ENCODE results near the gene HMGN3. TPM values are rescaled to one million over a fixed set of nuclear protein-coding genes. Genes with fewer than 3 reads are reported as not detected.

Gene HMGN3
- total and polyA plus RNA-seq, 2 of the 13 experiments (the other 11 are each of a cell fraction or from before 2014, with no cell fraction given): 67.9 to 145 TPM

DNA sequence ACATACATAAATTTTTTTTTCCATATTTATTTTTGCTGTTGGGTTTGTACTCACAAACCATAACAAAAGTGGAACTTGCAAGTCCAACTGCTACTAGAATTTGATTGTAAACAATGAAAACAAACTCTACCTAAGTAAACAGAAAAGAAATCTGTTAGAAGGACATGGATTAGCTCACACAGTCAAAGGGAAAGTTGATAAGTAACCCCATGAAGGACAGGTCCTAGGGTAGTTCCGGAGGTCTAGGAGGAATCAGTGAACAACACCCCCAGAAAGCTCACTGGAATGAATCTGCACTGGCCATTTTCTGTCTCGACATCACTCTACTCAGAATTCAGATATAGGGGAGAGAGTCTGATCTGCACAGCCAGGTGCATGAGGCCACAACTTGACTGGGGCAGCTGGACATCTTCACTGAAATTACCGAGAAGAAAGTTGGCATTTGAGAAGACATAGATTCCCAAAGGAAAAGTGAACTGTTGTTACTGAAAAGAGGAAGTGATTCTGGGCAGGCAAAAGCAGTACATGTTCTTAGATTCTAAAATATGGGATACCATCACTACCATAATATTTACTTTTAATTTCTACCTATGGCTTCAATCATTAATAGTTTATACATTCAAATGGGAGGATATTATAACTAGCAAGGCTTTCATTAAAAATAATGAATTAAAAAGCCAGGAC is 76.4 kb downstream of the HMGN3 start (continued):
- no peak; the same call in 1 of the 2 replicates for TF ChIP-seq DPF2 (CRISPR knock-in tag; IDR thresholded peaks at IDR 0.05; ENCODE audit: borderline replicate concordance, low read depth)
- TF ChIP-seq ATM (IDR thresholded peaks at IDR 0.05; ENCODE audit: borderline replicate concordance): no peak
- no peak for TF ChIP-seq ZNF264 (CRISPR knock-in tag; IDR thresholded peaks at IDR 0.05)
- no peak for TF ChIP-seq ZNF121 (CRISPR knock-in tag; IDR thresholded peaks at IDR 0.05)
- TF ChIP-seq ONECUT2 (CRISPR knock-in tag; IDR thresholded peaks at IDR 0.05): no peak
- TF ChIP-seq, protein P1, sequence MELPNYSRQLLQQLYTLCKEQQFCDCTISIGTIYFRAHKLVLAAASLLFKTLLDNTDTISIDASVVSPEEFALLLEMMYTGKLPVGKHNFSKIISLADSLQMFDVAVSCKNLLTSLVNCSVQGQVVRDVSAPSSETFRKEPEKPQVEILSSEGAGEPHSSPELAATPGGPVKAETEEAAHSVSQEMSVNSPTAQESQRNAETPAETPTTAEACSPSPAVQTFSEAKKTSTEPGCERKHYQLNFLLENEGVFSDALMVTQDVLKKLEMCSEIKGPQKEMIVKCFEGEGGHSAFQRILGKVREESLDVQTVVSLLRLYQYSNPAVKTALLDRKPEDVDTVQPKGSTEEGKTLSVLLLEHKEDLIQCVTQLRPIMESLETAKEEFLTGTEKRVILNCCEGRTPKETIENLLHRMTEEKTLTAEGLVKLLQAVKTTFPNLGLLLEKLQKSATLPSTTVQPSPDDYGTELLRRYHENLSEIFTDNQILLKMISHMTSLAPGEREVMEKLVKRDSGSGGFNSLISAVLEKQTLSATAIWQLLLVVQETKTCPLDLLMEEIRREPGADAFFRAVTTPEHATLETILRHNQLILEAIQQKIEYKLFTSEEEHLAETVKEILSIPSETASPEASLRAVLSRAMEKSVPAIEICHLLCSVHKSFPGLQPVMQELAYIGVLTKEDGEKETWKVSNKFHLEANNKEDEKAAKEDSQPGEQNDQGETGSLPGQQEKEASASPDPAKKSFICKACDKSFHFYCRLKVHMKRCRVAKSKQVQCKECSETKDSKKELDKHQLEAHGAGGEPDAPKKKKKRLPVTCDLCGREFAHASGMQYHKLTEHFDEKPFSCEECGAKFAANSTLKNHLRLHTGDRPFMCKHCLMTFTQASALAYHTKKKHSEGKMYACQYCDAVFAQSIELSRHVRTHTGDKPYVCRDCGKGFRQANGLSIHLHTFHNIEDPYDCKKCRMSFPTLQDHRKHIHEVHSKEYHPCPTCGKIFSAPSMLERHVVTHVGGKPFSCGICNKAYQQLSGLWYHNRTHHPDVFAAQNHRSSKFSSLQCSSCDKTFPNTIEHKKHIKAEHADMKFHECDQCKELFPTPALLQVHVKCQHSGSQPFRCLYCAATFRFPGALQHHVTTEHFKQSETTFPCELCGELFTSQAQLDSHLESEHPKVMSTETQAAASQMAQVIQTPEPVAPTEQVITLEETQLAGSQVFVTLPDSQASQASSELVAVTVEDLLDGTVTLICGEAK (IDR thresholded peaks at IDR 0.05): no peak
- TF ChIP-seq, protein P1 (CRISPR knock-in tag; IDR thresholded peaks at IDR 0.05): no peak
- no peak for TF ChIP-seq CREM (IDR thresholded peaks at IDR 0.05)
- TF ChIP-seq CREM (CRISPR knock-in tag; IDR thresholded peaks at IDR 0.05): no peak
- no peak for TF ChIP-seq MYNN (CRISPR knock-in tag; IDR thresholded peaks at IDR 0.05; ENCODE audit: low read depth)
- no peak for TF ChIP-seq RCOR2 (CRISPR knock-in tag; IDR thresholded peaks at IDR 0.05)
- TF ChIP-seq SP4 (CRISPR knock-in tag; IDR thresholded peaks at IDR 0.05): no peak
- no peak for TF ChIP-seq ZSCAN30 (CRISPR knock-in tag; IDR thresholded peaks at IDR 0.05)
- TF ChIP-seq RORA (CRISPR knock-in tag; IDR thresholded peaks at IDR 0.05): no peak
- TF ChIP-seq ARHGAP35 (CRISPR knock-in tag; IDR thresholded peaks at IDR 0.05; ENCODE audit: borderline replicate concordance): no peak
- no peak for TF ChIP-seq SOX6 (IDR thresholded peaks at IDR 0.05)
- TF ChIP-seq SOX6 (CRISPR knock-in tag; IDR thresholded peaks at IDR 0.05): peak; percentile 73
- TF ChIP-seq, protein P2, sequence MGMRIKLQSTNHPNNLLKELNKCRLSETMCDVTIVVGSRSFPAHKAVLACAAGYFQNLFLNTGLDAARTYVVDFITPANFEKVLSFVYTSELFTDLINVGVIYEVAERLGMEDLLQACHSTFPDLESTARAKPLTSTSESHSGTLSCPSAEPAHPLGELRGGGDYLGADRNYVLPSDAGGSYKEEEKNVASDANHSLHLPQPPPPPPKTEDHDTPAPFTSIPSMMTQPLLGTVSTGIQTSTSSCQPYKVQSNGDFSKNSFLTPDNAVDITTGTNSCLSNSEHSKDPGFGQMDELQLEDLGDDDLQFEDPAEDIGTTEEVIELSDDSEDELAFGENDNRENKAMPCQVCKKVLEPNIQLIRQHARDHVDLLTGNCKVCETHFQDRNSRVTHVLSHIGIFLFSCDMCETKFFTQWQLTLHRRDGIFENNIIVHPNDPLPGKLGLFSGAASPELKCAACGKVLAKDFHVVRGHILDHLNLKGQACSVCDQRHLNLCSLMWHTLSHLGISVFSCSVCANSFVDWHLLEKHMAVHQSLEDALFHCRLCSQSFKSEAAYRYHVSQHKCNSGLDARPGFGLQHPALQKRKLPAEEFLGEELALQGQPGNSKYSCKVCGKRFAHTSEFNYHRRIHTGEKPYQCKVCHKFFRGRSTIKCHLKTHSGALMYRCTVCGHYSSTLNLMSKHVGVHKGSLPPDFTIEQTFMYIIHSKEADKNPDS (CRISPR knock-in tag; IDR thresholded peaks at IDR 0.05): no peak
- no peak for TF ChIP-seq ZNF83 (CRISPR knock-in tag; IDR thresholded peaks at IDR 0.05; ENCODE audit: borderline replicate concordance)
- no peak for TF ChIP-seq CBFB (CRISPR knock-in tag; IDR thresholded peaks at IDR 0.05)
- no peak for TF ChIP-seq KAT2B (IDR thresholded peaks at IDR 0.05; ENCODE audit: borderline replicate concordance, low read depth, low read length)
- no peak for TF ChIP-seq NFATC3 (CRISPR knock-in tag; IDR thresholded peaks at IDR 0.05)

Measured in HepG2 (cell line).